ENCODE data around the gene CUEDC1.

The CUEDC1 gene

DNA sequence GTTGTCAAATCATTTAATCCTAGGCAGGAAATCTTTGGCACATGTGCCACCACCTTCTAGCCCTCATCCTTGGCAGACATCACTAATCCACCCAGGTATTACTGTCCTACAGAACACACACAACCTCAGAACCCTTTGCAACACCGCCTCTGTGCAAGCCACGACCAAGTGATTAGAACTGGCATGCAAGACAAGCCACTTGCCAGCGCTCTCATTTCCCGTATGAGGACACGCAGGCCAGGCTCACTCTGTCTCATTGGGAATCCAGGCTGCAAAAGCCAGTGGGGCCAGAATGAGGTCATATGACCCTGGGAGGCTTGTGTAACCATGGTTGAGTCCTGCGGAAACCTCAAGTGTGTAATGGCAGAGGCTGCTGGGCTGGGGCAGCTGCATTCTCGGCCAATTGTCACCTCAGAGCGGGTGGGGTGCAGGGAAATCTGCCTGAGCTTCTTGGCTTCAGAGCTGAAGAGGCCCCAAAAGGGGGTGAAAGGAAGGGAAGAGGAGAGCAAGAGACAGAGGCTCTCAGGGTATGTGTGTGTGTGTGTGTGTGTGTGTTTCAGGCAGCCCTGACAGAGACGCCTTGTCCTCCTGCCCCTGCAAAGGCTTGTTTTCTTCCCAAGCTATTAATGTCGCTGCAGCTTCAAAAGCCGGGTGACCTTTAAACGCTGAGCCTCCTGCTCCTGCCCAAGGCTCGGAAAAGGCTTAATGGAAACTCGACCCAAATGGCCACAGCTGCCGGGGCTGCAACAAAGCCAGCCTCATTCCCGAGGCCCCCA, 62.2 kb downstream of the CUEDC1 start:
- DNase-seq, result no peak

- peak; percentile 70 for DNase-seq
Measured at GRCh38 chr17:57892146-57892819, 62.9 kb downstream of the CUEDC1 start.

DNA sequence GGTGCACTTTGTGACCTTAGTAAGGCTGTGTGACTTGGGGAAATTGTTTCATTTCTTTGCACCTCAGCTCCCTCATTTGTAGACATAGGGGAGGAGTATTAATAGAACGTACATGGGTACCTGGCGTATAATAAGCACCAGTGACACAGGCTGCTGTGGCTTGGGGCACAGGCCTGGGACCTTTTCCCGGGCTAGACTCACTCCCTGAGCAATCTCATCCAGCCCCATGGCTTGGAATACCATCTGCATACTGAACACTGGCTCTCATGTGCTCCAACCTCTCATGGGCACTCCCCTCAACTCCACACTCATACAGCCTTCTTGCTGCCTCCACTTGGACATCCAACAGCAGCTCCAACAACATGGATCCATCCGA, 64.4 kb downstream of the CUEDC1 start:
- no peak for DNase-seq

- DNase-seq, result no peak
Measured at GRCh38 chr17:57889892-57890856, 65.0 kb downstream of the CUEDC1 start.

DNA sequence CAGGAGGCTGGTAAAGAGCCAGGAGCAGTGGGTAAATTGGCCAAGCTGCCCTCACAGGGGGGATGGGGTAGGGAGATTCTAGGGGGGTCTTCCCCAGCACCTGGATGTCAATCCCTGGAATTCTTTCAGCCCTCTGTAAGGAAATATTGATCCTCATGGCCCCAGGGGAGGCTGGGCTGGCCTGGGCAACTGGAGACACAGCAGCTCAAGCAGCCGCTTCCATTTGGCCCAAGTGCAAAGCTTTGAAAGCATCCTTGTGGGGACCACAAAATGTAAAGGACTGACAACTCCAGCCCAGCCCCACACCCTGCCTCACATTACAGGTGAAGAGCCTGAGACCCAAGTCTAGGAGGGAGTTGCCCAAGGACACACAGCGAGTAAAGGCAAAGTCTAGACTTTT, 66.0 kb downstream of the CUEDC1 start:
- DNase-seq, result no peak

- DNase-seq, result no peak
Measured at GRCh38 chr17:57888311-57889216, 66.6 kb downstream of the CUEDC1 start.

GRCh38 chr17:57887161-57887560, 68.1 kb downstream of the CUEDC1 start:
- DNase-seq, result no peak

GRCh38 chr17:57886020-57886419, 69.2 kb downstream of the CUEDC1 start:
- no peak for DNase-seq

DNA sequence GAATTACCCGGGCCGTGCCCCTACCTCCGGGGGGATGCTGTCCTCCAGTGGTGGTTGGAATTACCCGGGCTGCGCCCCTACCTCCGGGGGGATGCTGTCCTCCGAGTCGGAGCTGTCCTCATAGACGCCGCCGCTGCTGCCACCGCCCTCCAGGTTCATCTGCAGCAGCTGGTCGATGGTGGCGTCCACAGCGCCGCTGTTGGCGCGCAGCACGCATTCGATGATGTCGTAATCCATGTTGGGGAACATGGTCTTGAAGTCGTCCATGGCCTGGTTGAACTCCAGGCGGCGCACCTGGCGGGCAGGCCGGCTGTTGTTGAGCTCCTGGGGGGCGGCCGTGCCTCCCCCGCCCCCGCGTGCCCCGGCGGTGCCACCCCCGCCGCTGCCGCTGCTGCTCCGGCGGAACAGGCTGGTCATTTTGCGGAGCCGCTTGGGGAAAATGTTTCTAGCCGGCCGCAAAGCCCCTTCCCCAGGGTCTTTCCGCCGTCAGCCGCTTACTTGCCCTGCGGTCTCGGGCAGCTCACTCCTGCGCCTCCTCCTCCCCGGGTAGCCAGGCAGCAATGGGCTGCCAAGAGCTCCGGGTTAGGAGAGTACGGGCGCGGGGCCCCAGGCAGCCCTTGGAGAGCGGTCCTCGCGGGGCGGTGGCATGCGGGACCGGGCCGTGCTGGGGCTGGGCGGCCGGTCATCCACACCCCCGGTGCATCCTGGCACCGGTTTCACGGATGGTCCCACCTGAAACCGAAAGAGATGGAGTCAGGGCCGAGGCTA, 69.9 kb downstream of the CUEDC1 start:
- DNase-seq, result no peak

GRCh38 chr17:57881783-57882351, 73.3 kb downstream of the CUEDC1 start:
- DNase-seq, result no peak

GRCh38 chr17:57881143-57881542, 74.1 kb downstream of the CUEDC1 start:
- no peak for DNase-seq

DNA sequence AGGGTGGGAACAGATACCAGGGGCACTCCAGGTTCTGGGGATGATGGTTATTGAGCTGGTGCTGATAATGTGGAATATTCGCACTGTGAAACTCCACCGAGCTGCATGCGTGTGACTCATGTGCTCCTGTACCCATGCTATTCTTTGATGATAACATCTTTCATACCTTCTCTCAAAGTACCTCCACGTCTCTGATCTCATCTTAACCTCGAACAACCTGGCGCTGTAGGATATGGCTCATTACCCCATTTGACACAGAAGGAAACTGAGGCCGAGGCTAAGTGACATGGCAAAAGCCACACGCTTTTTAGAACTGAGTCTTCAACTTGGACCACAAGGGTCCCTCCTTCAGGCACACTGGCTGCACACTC, 75.1 kb downstream of the CUEDC1 start:
- DNase-seq, result no peak

GRCh38 chr17:57879437-57880085, 75.7 kb downstream of the CUEDC1 start:
- no peak for DNase-seq

DNA sequence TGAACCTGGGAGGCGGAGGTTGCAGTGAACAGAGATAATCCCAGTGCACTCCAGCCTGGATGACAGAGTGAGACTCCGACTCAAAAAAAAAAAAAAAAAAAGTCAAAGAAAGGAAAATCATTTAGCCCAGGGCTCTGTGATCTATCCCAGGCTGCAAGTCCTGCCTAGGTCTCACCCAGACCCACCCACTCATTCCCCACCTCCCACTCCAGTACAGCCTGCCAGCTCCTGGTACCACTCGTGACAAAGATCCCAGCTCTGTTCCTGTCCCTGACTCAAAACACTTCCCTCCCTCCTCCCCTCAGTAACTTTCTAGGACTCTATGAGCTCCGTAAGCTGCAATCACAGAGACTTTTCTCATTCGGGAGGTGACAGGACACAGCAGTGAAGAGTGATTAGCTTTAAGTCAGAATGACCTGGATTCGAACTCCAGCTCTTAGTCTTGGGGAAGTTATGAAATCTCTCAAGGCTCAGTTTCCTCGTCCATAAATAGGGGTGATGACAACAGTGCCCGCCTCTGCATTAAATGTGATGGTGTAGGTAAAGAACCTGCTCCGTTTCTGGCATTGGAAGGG, 77.3 kb downstream of the CUEDC1 start:
- DNase-seq, result no peak

- no peak for DNase-seq
Measured at GRCh38 chr17:57876866-57877237, 78.4 kb downstream of the CUEDC1 start.

- no peak for DNase-seq
Measured at GRCh38 chr17:57876023-57876865, 79.0 kb downstream of the CUEDC1 start.

- DNase-seq, result no peak
Measured at GRCh38 chr17:57875290-57876022, 79.8 kb downstream of the CUEDC1 start.

All from T-helper 9 cell (primary cell).